Effector CD8-positive, alpha-beta T cell (primary cell): Measurements from ENCODE around the gene PATJ.

Experiments used
- DNase-seq: peaks from one replicate; lab custom pipeline; 2025; lab: John Stamatoyannopoulos, UW

The PATJ gene

DNA sequence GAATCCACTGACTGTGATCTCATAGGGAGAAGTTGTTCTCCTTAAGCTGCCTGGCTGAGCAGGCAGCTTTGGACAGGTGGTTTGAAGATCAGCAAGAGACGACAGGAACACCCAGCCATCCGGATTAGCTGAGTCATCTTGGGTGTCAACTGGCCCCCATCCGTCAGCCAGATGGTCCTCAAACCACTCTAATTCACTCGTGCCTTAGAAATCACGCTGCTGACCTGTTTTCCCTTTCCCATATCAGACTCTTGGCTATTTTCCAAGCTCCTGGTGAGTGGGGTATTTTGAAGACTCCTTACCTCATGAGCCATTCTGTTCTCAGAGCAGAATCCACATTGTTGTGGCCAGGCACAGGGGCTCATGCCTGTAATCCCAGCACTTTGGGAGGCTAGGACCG lies 303.3 kb downstream of the PATJ start:
- no peak for DNase-seq

DNA sequence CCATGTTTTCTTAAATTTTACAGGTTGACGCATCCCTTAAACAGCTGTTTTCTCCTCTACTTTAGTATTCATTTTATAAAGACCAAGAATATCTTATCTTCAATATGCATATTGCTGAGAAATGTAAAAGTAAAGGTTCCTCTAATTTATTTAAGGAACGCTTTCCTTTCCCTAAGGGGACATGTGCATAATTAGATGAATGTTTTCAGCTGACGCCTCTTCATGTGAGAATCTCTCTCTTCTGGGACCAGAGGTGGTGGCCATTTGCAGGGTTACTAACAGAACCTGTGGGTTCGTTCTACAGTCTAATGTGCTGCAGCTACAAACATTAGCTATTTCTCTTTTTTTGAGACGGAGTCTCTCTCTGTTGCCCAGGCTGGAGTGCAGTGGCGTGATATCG lies 304.6 kb downstream of the PATJ start:
- no peak for DNase-seq

DNA sequence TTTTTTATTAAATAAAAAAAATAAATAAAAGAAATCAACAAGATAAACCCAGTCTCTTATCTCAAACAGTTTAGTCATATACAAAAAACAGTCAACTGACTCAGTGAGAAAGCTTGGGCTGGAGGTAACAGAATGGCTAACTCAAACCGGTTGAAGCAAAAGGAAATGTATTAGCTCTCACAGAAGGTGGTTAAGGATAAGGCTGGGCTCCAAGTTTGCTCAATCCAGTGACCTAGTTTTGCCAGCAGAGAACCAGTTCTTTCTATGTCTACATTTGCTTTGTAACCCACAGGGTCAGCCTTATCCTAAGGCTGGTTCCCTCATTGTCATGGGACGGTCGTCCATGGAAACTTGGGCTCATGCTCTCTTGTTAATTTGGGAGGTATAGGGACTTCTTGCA lies 307.9 kb downstream of the PATJ start:
- DNase-seq, result no peak

DNA sequence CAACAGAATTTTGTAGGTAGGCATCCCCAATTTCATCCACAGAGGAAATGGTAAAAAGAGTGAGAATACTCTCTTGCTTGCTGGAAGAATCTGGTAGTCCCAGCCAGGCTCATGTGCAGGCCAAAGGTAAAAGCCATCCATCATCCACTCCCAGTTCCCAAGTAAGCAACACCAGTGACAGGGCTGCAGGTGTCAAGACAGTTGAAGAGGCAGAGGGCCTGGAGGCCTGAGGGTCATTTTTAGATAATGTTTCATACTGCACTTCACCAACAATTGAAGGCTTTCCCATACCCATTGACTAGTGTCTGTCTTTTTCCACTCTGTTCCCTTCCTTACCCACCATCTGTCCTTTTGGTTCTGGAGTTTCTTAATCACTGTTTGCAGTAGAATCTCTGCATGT lies 310.7 kb downstream of the PATJ start:
- DNase-seq, result no peak

DNA sequence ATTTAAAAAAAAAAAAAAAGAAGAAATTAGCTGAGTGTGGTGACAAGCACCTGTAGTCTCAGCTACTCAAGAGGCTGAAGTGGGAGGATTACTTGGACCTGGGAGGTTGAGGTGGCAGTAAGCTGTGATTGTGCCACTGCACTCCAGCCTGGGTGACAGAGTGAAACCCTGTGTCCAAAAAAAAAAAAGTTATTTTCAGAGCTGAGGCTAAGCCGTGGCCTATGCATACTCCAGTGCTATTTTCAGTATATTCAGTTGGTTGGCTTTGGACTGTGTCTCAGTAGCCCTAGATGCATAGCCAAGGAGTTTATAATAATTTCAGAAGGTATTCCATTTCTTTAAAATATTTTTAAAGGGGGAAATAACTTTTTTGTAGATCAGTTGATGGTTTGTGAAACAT lies 311.9 kb downstream of the PATJ start:
- no peak for DNase-seq

DNA sequence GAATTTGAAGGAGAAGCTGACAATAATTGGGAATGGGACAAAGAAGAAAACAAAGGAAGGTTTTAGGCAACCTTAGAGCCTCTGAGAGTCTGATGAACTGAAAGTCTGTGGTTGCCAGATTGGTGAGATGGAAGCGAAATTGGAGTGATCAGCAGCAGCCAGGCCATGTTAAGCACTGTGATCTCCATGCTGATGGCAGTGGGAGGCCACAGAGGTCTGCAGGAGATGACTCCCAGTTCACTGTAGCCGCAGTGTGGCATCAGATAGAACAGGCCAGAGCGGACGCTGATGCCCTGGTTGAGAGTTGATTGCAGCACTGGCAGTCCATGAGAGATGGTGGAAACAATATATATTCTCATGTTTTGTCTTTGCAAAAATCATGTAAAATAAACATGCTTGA lies 314.9 kb downstream of the PATJ start:
- DNase-seq, result no peak

DNA sequence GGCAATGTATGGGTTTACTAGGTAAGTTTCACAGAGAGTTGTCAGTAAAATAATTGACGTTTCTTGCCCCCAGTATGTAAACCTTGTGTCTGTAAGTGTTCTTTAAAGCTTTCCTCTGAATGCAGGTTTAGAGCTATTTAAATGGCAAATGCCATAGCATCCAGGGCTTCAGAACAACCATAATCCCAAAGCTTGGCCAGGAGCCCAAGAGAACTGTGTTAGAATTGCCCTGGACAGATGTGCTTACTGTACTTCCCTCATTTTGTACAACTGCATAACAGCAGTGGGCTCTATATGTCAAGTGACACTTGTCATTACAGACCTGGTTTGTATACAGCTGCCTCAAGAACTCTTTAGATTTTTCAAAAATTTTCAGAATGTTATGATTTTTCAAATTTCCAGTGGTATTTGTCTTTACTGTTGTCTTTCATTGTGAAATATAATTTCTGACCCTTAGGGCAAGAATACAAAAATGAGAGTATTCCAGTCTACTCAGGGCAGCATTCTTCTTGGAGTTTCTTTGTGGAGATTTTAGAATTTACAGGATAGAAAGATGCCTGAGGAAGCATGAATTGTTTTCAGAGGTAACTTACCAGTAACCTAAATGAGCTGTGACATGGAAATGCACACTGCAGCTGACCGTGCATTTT lies 315.5 kb downstream of the PATJ start:
- DNase-seq, result no peak

DNA sequence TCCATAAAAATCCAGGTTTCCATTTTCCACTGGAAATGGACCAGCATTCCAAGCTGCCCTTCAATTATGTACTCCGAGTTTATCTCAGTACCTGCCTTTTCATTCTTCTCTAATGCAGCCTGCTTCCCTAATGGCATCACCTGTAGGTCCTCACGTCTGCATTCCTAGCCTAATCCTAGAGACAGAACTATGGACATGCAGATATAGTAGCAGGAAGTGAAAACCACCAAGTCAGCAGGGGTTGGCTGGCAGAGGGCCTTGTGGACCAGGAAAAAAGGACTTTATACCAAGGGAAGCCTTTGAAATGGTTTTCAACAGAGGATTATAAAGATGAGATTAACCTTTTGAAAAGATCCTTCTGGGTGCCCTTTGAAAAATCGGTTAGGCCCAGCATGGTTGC lies 316.7 kb downstream of the PATJ start:
- no peak for DNase-seq

DNA sequence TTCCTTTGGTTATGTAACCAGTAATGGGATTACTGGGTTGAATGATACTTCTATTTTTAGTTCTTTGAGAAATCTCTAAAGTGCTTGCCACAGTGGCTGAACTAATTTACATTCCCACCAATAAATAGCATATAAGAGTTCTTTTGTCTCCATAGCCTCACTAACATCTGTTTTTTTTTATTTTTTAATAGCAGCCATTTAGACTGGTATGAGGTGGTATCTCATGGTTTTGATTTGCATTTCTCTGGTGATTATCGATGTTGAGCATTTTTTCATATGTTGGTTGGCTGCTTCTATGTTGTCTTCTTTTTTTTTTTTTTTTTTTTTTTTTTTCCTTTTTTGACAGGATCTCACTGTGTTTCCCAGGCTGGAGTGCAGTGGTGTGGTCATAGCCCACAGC lies 319.8 kb downstream of the PATJ start:
- no peak for DNase-seq

DNA sequence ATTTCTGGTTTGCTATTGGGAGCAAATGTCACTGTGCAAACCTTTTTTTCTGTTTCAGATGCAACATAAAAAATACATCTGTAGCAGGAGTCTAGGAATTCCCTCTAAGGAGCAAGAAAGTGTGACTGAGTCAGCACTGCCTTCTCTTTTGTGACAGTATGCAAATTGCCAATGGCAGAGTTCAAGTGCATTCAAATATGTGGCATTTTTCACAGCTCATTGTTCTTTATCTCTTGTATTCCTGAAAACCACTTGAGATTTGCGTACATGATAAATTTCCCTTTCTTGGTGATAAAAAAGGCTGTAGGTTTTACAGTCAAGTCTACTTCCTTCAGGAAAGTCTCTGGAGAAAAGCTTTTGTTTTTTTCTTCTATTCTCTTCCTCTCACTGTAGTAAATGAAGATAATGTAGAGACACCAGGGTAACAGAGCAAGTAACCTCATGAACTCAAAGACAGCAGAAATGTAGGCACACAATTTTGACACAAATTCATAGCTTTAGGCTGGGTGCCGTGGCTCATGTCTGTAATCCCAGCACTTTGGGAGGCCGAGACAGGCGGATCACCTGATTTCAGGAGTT lies 322.6 kb downstream of the PATJ start:
- no peak for DNase-seq

DNA sequence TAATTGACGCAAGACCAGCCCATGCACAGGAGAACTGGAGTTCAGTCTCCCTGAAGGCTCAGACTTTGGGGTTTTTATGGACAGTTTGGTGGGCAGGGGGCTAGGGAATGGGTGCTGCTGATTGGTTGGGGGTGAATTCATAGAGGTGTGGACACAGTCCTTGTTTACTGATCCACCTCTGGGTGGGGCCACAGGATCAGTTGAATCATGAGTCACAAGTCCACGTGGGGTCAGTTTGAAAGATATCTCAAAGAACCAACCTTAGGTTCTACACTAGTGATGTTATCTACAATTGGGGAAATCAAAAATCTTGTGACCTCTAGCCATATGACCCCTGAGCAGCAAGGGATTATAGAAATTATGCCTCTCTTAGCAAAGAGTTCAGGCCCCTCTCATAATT lies 324.4 kb downstream of the PATJ start:
- no peak for DNase-seq

DNA sequence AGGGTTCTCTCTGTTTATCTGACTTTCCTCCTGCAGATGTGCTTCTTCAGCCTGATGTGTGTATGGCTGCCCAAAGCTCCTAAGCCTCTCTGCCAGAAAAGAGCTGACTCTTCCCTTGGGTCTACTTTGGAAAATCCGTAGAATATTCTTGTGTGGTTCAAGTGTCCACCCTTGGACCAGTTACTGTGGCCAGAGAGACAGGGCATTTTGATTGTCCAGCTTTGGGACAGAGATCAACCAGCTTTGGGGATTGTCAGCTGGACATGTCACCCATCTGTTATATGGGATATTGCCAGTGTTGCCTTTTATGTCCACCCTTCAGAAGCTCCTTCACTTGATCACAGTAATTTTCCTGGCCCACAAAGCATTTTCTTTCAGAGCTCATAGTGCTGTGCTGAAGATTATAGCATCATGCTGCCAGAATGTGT lies 326.1 kb downstream of the PATJ start:
- no peak for DNase-seq

DNA sequence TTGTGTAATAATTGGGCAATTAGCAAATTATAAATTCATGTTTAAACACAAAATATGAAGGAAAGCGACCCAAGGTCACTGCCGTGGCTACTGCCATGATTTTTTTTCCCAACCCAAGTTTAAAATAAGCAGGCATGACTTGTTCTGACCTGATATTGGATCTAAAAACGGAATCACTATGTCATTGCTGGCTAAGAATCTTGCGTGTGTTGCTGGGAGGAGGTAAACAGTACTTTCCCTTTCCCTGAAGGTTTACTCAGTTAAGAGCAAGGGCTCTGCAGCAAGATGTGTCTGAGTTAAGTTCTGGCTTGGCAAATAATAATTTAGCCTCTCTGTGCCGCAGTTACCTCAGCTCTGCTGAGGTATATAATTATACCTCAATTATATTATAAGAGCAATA lies 326.7 kb downstream of the PATJ start:
- DNase-seq, result no peak

DNA sequence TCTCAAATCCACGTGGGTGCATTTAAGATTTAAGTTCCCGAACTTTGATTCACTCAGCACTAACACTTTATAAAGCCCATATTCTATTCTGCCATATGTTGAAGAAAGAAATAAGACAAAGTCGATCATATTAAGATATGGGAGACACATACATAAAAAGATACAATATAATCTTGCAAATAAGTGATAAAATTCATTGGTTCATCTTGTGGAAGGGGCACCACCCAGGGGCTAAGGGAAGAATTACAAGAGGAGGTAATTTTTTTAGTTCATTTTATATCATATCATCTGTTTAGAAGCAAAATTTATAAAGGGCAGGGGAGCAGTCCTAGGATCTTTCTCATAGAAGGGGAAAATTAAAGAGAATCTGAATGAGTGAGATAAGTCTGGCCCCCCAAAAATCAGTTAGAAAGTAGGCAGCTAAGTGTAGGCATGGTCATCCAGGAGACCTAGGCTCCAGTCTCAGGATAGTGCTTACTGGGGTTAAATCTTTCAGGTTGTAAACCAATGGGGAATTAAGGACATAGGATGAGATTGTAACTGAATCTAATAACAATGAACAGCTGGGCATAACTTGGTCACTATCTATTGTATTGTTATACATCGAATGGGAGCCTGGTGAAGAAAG lies 328.2 kb downstream of the PATJ start:
- DNase-seq, result no peak

DNA sequence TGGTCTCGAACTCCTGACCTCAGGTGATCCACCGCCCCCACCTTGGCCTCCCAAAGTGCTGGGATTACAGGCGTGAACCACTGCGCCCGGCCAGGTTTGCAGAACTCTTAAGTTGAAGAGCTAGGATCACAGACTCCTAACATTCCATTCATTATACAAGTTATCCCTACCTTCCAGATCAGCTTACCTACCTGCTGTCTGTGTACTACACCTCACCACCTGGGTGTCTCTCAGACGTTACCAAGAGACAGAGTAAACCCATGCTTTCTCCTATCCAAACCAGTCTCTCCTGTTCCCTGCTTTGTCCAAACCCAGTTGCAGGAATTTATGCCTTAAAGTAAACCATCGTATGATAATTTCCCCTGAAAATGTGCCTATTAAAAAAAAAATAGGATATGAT lies 329.4 kb downstream of the PATJ start:
- no peak for DNase-seq

DNA sequence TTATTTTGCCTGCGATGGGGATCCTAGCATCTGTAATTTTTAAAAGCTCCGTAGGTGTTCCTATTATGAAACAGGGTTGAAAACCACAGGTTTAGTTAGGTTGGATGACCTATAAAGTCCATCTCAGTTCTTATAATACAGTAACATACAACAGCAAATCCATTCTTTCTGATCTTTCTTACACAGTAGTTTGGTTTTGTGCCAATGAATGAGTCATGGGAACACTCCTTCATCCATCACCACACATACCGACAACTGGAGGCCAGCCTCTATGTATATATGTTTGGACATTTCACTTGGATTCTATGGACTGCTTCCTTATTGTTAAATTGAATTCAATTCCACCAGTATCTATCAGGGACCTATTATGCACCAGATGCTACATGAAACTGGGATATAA lies 334.0 kb downstream of the PATJ start:
- DNase-seq, result no peak

DNA sequence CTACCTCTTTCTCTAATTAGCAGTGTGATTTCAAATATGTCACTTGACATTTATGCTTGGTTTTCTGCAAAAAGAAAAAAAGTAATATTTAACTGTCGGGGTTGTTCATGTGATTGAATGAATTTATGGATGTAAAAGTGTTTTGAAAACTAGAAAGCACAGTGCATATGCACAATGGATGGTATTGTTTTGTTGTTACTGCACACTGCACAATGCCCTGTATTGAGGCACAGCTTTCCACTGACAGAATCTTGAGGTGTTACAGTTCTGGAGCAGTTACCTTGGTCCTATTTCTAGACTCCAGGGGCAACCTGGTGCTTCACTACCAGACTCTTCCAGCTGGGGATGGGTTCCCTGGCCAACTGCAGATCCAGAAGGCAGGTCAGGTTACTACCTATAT lies 335.5 kb downstream of the PATJ start:
- DNase-seq, result no peak

DNA sequence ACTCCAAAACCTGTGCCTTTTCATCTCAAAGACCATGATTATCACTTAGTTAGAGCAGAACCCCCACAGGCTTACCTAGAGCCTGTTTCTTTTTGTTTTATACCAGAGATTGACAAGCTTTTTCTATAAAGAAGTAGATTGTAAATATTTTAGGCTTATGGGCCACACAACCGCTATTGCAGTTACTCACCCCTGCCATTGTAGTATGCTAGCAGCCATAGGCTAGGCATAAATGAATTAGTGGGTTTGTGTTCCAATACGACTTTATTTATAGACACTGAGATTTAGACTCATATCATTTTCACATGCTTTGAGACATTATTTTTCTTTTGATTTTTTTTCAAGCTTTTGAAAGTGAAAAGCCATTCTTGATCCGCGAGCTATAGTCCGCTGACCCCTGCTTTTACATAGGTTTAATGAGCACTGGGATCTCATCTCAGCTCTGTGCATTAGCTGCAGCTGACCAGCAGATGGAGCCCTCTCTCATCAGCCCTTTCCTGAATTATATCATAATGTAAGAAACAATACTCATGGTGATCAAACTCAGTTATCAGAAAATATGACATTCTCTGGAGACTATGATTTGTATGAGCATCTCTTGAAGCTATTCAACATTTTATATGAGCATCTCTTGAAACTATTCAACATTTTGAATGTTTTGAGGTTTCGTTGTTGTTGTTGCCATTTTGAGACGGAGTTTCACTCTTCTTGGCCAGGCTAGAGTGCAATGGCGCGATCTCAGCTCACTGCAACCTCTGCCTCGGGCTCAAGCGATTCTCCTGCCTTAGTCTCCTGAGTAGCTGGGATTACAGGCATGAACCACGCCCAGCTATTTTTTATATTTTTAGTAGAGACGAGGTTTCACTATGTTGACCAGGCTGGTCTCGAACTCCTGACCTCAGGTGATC lies 340.4 kb downstream of the PATJ start:
- peak; percentile 2 for DNase-seq

DNA sequence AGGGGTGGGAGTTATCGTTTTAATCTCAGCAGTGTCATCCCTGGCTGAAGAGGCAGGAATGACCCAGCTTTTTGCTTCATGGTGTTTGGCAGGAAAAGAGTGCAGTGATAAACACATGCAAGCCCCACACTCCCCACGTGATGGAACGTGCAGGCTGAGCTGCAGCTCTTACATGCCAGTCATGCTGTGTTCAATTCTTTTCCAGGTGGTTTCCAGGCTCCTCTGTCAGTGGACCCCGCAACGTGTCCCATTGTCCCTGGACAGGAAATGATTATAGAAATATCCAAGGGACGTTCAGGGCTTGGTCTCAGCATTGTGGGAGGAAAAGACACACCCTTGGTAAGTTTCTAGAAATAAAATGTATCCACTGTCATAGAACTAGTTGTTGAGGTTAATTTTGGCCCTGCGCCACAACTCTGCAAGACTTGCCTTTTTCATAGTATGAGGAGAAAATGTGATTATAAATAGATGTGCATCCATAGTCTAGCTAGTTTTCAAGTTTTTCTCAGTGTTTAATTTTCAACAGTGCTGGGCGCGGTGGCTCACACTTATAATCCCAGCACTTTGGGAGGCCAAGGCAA lies 342.1 kb downstream of the PATJ start:
- no peak for DNase-seq

DNA sequence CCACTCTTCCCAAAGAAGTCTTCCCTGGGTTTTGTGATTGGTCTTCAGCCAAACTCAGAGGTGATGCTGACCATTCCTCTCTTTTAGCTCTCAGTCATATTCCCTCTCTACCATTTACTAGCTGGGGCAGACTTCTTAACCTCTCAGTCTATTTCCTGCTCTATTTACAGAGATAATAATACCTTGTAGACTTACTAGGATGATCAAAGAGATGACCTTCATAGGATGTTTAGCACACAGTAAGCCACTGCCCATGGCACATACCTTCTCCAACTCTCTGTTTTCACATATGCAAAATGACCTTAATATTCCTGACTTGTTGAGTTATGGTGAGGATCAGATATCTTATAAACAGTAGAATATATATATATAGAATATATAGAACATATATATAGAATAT lies 346.2 kb downstream of the PATJ start:
- DNase-seq, result no peak

DNA sequence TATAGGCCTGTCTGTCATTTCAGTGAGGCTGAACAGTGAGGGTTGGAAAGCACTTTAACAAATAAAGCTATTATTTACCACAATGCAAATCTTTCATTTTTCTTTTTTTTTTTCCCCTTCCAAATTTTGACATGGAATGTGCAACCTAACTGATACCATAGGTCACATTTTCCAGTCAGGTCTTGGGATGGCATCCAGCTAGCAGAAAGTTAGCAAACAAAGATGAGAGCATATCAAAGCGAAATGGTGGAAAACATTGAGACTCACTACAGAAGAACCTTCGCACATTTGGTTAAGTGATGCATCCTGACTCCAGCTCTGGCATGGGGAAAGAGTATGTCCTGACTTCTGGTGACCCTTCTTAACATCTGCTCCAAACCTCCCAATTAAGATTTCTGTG lies 347.3 kb downstream of the PATJ start:
- DNase-seq, result no peak

DNA sequence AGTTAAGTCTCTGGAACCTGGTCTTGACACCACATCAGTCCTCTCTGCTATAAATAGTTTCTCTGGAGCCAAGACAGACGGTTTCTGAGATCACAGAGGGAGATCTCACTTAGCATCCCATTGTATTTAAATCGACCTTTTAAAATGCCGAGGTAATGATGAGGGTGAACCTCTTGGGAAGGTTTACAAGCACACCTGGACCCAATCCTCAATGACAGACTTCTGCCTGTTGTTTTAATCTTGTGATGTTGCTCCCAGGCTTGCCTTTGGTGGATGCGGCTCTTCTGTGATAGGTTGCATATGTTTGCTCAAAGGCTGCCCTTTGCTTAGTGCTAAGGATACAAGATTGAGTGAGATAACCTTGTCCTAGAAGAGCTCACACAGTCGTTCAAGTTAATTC lies 347.7 kb downstream of the PATJ start:
- no peak for DNase-seq
